Heart right ventricle (tissue), 16 donors: Measurements from ENCODE around the gene COL4A2. TPM values are rescaled to one million over a fixed set of nuclear protein-coding genes. Genes with fewer than 3 reads are reported as not detected.

Experiments used
- ATAC-seq, 8 donors: fragments of 200-7000 bp; cut with Tn5 transposase; one replicate each; pipeline ENCODE4 v1.9.1; 2020; ENCODE audit warnings: mild to moderate bottlenecking in 8 of 8, moderate library complexity in 8 of 8, moderate number of reproducible peaks in 1 of 8
- DNase-seq, 2 donors: peaks; one replicate each; pipeline ENCODE4 v3.0.0-alpha.2; 2020
- H3K27ac ChIP-seq, 10 donors: fragments of 200-600 bp; sonication (generic) in 2 of 10; one replicate each; pipeline versions ENCODE4 v1.5.0 to v1.8.0; 2020 to 2022; ENCODE audit warnings: mild to moderate bottlenecking in 3 of 10
- H3K27me3 ChIP-seq, 7 donors: fragments of 200-600 bp; one replicate each; pipeline ENCODE4 v1.8.0; 2021 to 2022; ENCODE audit warnings: mild to moderate bottlenecking in 2 of 7
- H3K36me3 ChIP-seq, 9 donors: fragments of 200-600 bp; sonication (generic) in 1 of 9; one replicate each; pipeline versions ENCODE4 v1.5.0 to v1.8.0; 2020 to 2022; ENCODE audit warnings: mild to moderate bottlenecking in 2 of 9
- H3K4me1 ChIP-seq, 9 donors: fragments of 200-600 bp; sonication (generic) in 1 of 9; one replicate each; pipeline versions ENCODE4 v1.5.0 to v1.8.0; 2020 to 2022; ENCODE audit warnings: mild to moderate bottlenecking in 4 of 9
- H3K4me3 ChIP-seq, 10 donors: fragments of 200-600 bp; sonication (generic) in 2 of 10; one replicate each; pipeline versions ENCODE4 v1.5.0 to v1.8.0; 2020 to 2022; ENCODE audit warnings: mild to moderate bottlenecking in 7 of 10, moderate library complexity in 2 of 10
- H3K9me3 ChIP-seq, 11 donors: fragments of 200-600 bp in 10 of 11; sonication (generic) in 2 of 11; one replicate each; pipeline versions ENCODE4 v1.5.0 to v1.8.0; 2013 to 2022; ENCODE audit warnings: mild to moderate bottlenecking in 2 of 11, control low read depth in 1 of 11, moderate library complexity in 1 of 11
- CTCF ChIP-seq, 9 donors: fragments of 200-600 bp; sonication (generic) in 2 of 9; IDR thresholded peaks; one replicate each; pipeline versions ENCODE4 v1.5.0 to v1.8.0; 2021 to 2022; ENCODE audit warnings: antibody characterized with exemption in 9 of 9, mild to moderate bottlenecking in 5 of 9, moderate library complexity in 1 of 9
- WGBS, 2 donors: extraction: QIAGEN DNeasy Blood & Tissue Kit; methylation state at CpG; one replicate each; pipeline ENCODE4 v1.1.7; 2013; ENCODE audit warnings: inconsistent platforms in 1 of 2; 5-methylcytosine and 5-hydroxymethylcytosine counted together
- intact Hi-C, 10 donors: fragments of 100-400 bp; cut with DNase I; formaldehyde crosslinking; loops; one replicate each; pipeline versions ENCODE4 v1.11.1 to v1.14.2; 2022
- polyA plus RNA-seq, 2 donors: library from polyadenylated mRNA; stranded (reverse); fragments of 200-250 nt; gene quantifications; one replicate each; pipeline ENCODE4 v1.2.3, GENCODE V29; 2013
- total RNA-seq, 10 donors: library from RNA; stranded (reverse); fragmentation: NEBNext Ultra II Directional in 3 of 10; extraction: Animal tissue kit (Norgen Biotek cat#: 25700) in 3 of 10; gene quantifications; one replicate each; pipeline versions ENCODE4 v1.2.1 to v1.2.4, GENCODE V29; 2021 to 2023
- donor health status: Arrhythmogenic right ventricular cardiomyopathy.
- donor health status: ischemic (EF 13 %, LVEDD 7.1; RV severe dilation, severe dysfunction).
- donor health status: healthy with polysubstance abuse.
- donor health status: DM: no; HTN: yes; CAD: no.
- donor health status: DM: no; HTN: no; CAD: no.
- donor health status: ischemic (EF 25% LVEDD 6.9; RV normal size, moderate dysfunction).
- donor health status: ischemic (EF 25% LVEDD 5.7; RV mildly dilated, moderate dysfunction).
- donor health status: healthy.
- donor health status: DM: yes; HTN: yes; CAD: no.
- donor health status: Ischemic cardiomyopathy.
- donor health status: ischemic (EF 35%, LVEDD 5.7; RV mildly dilated, moderate dysfunction).
- donor health status: nonischemic (EF 11% LVEDD 7.7; RV severe dilation, severe dysfunction).
- donor health status: DM: yes; HTN: yes; CAD: no.
- donor health status: PGD.
- donor health status: ischemic (EF 29% LVEDD 5.4; RV normal size, mild dysfunction).
- donor health status: nonischemic (EF 23%, LVEDD 6.1; RV moderate dilation, normal function).

Gene COL4A2
- total and polyA plus RNA-seq, 12 donors = 81.7 to 301 (median 128) TPM

- H3K9me3 ChIP-seq = no peaks in the 10 kb centered on the region
- H3K27ac ChIP-seq = peak overlapping the region in 1 of 10 donors; percentile 10
- intact Hi-C loops = loop anchor here in 8 of 10 donors (5.0 to 10.0 kb wide), 6 partner anchors 109 to 361 kb away; partner anchors contain the start of gene RAB20 (in 2 of the 8)
- DNase-seq = peak; percentile 64 to 74
- WGBS, 2 donors = 22 to 26% methylated on average over 10 of the region's 10 CpGs
- no peak overlapping the region for H3K4me3 ChIP-seq
- peaks cover 0 to 12% (median 5%) of the 10 kb centered on the region in 9 donors for H3K4me1 ChIP-seq
- peak; percentile 79 to 92 (median 88) for ATAC-seq
- no peaks in the 10 kb centered on the region for H3K27me3 ChIP-seq
- peaks cover 0 to 94% (median 40%) of the 10 kb centered on the region in 9 donors for H3K36me3 ChIP-seq
- peak; percentile 55 to 89 (median 80) for TF ChIP-seq CTCF (IDR thresholded peaks at IDR 0.05)
These were observed 148.9 kb downstream of the COL4A2 start for GRCh38 chr13:110455941-110456340.

- Histone ChIP-seq H3K4me3 (no peak overlapping the region), H3K27ac (no peak overlapping the region), H3K36me3 (peaks cover 0 to 94% (median 40%) of the 10 kb centered on the region in 9 donors), H3K4me1 (peaks cover 0 to 12% (median 5%) of the 10 kb centered on the region in 9 donors), H3K9me3 (no peaks in the 10 kb centered on the region), H3K27me3 (no peaks in the 10 kb centered on the region)
- DNase-seq (no peak), ATAC-seq (no peak)
- intact Hi-C loops = loop anchor here in 8 of 10 donors (5.0 to 10.0 kb wide), 6 partner anchors 108 to 361 kb away; partner anchors contain the start of gene RAB20 (in 2 of the 8)
- TF ChIP-seq CTCF (IDR thresholded peaks at IDR 0.05) = no peak
- 93 to 94% methylated on average over 18 of the region's 18 CpGs for WGBS, 2 donors
These were observed 149.5 kb downstream of the COL4A2 start for GRCh38 chr13:110456550-110456949.

GRCh38 chr13:110457361-110457760 lies 150.3 kb downstream of the COL4A2 start:
- intact Hi-C loops = loop anchor here in 8 of 10 donors (5.0 to 10.0 kb wide), 6 partner anchors 107 to 360 kb away; partner anchors contain the start of gene RAB20 (in 2 of the 8)

GRCh38 chr13:110458017-110458416 lies 150.9 kb downstream of the COL4A2 start:
- Histone ChIP-seq H3K9me3 (no peaks in the 10 kb centered on the region), H3K27ac (no peak overlapping the region), H3K4me1 (peaks cover 0 to 12% (median 5%) of the 10 kb centered on the region in 9 donors), H3K4me3 (no peak overlapping the region), H3K27me3 (no peaks in the 10 kb centered on the region), H3K36me3 (peaks cover 0 to 94% (median 44%) of the 10 kb centered on the region in 9 donors)
- intact Hi-C loops = loop anchor here in 8 of 10 donors (5.0 to 10.0 kb wide), 6 partner anchors 107 to 359 kb away; partner anchors contain the start of gene RAB20 (in 2 of the 8)
- WGBS, 2 donors = 82 to 85% methylated on average over 8 of the region's 8 CpGs
- no peak for TF ChIP-seq CTCF (IDR thresholded peaks at IDR 0.05)
- peak in 1 of 8 donors; percentile 9 for ATAC-seq
- DNase-seq = no peak

More at GRCh38 chr13:110457361-110457760, 150.3 kb downstream of the COL4A2 start:
- TF ChIP-seq CTCF (IDR thresholded peaks at IDR 0.05) = no peak
- Histone ChIP-seq H3K9me3 (no peaks in the 10 kb centered on the region), H3K27me3 (no peaks in the 10 kb centered on the region), H3K27ac (no peak overlapping the region), H3K4me1 (peaks cover 0 to 12% (median 5%) of the 10 kb centered on the region in 9 donors), H3K4me3 (no peak overlapping the region), H3K36me3 (peaks cover 0 to 94% (median 44%) of the 10 kb centered on the region in 9 donors)
- no peak for ATAC-seq
- no peak for DNase-seq
- WGBS, 2 donors = 93 to 94% methylated on average over 10 of the region's 10 CpGs
